WTC11 (cell line): Measurements from ENCODE around the gene WNT7A. TPM values are rescaled to one million over a fixed set of nuclear protein-coding genes. Genes with fewer than 3 reads are reported as not detected.

Source experiments
- ATAC-seq: fragments of 200-7000 bp; cut with Tn5 transposase; 2 replicates; pipeline ENCODE4 v1.10.0; 2021; ENCODE audit warnings: mild to moderate bottlenecking, moderate library complexity
- CTCF ChIA-PET: fragments of 300-600 bp; sonication (Branson Sonifier 250); formaldehyde crosslinking; loops from one replicate; lab custom pipeline; 2021; ENCODE audit warnings: antibody characterized with exemption; lab: Charles Lee
- POLR2A ChIA-PET: fragments of 350-600 bp; sonication (Branson Sonifier 250); formaldehyde crosslinking; loops from one replicate; lab custom pipeline; 2021; ENCODE audit warnings: antibody characterized with exemption; lab: Charles Lee
- DNase-seq: peaks from one replicate; pipeline ENCODE4 v3.0.0; 2021; ENCODE audit warnings: low spot score
- H3K27ac Mint-ChIP-seq: 2 replicates; pipeline ENCODE4 v1.8.0; 2021; ENCODE audit warnings: mixed read lengths
- H3K27me3 Mint-ChIP-seq: 2 replicates; pipeline ENCODE4 v1.8.0; 2021; ENCODE audit warnings: low read depth, mild to moderate bottlenecking, moderate library complexity, mixed read lengths
- H3K36me3 Mint-ChIP-seq: 2 replicates; pipeline ENCODE4 v1.8.0; 2021; ENCODE audit warnings: mixed read lengths
- H3K4me1 Mint-ChIP-seq: 2 replicates; pipeline ENCODE4 v1.8.0; 2022; ENCODE audit warnings: mixed read lengths
- H3K4me3 Mint-ChIP-seq: 2 replicates; pipeline ENCODE4 v1.8.0; 2021; ENCODE audit warnings: mild to moderate bottlenecking, moderate library complexity, mixed read lengths
- H3K9me3 Mint-ChIP-seq: 2 replicates; pipeline ENCODE4 v1.8.0; 2021; ENCODE audit warnings: mixed read lengths
- CBFB ChIP-seq: sonication (generic); formaldehyde crosslinking; IDR thresholded peaks from 2 replicates; pipeline ENCODE4 v1.8.1; 2022; ENCODE audit warnings: mild to moderate bottlenecking, low read depth, missing genetic modification reagents
- CTCF ChIP-seq: fragments of 200-600 bp; IDR thresholded peaks from 2 replicates; pipeline ENCODE4 v1.8.0; 2022; ENCODE audit warnings: antibody characterized with exemption
- E2F5 ChIP-seq: sonication (generic); formaldehyde crosslinking; IDR thresholded peaks from 2 replicates; pipeline ENCODE4 v1.8.1; 2022; ENCODE audit warnings: mild to moderate bottlenecking, moderate library complexity, missing genetic modification reagents
- ESRRA ChIP-seq: sonication (generic); formaldehyde crosslinking; IDR thresholded peaks from 2 replicates; pipeline ENCODE4 v1.8.1; 2022; ENCODE audit warnings: mild to moderate bottlenecking, missing genetic modification reagents, borderline replicate concordance
- FOXK1 ChIP-seq: sonication (generic); formaldehyde crosslinking; IDR thresholded peaks from 2 replicates; pipeline ENCODE4 v1.8.0; 2022; ENCODE audit warnings: mild to moderate bottlenecking, moderate library complexity, missing genetic modification reagents
- IRF1 ChIP-seq: sonication (generic); formaldehyde crosslinking; IDR thresholded peaks from 2 replicates; pipeline ENCODE4 v1.8.0; 2023; ENCODE audit warnings: missing genetic modification reagents
- NR2C2 ChIP-seq: sonication (generic); formaldehyde crosslinking; IDR thresholded peaks from 2 replicates; pipeline ENCODE4 v1.8.0; 2022; ENCODE audit warnings: mild to moderate bottlenecking, missing genetic modification reagents
- SMAD3 ChIP-seq: sonication (generic); formaldehyde crosslinking; IDR thresholded peaks from 2 replicates; pipeline ENCODE4 v1.8.0; 2022; ENCODE audit warnings: missing genetic modification reagents, mild to moderate bottlenecking, borderline replicate concordance
- TEAD4 ChIP-seq: sonication (generic); formaldehyde crosslinking; IDR thresholded peaks from 2 replicates; pipeline ENCODE4 v1.8.0; 2022; ENCODE audit warnings: mild to moderate bottlenecking, missing genetic modification reagents
- TP53 ChIP-seq: sonication (generic); formaldehyde crosslinking; IDR thresholded peaks from 2 replicates; pipeline ENCODE4 v1.8.1; 2023; ENCODE audit warnings: mild to moderate bottlenecking, missing genetic modification reagents
- USF1 ChIP-seq: sonication (generic); formaldehyde crosslinking; IDR thresholded peaks from 2 replicates; pipeline ENCODE4 v1.8.0; 2022; ENCODE audit warnings: mild to moderate bottlenecking, missing genetic modification reagents
- ZBTB21 ChIP-seq: sonication (generic); formaldehyde crosslinking; IDR thresholded peaks from 2 replicates; pipeline ENCODE4 v1.8.1; 2023; ENCODE audit warnings: mild to moderate bottlenecking, missing genetic modification reagents, borderline replicate concordance
- ZNF232 ChIP-seq: sonication (generic); formaldehyde crosslinking; IDR thresholded peaks from 2 replicates; pipeline ENCODE4 v1.8.0; 2022; ENCODE audit warnings: mild to moderate bottlenecking, missing genetic modification reagents
- ZNF317 ChIP-seq: sonication (generic); formaldehyde crosslinking; IDR thresholded peaks from 2 replicates; pipeline ENCODE4 v1.8.1; 2023; ENCODE audit warnings: low read depth, mild to moderate bottlenecking, moderate library complexity, missing genetic modification reagents, borderline replicate concordance
- ZSCAN18 ChIP-seq: fragments of 250-450 bp; sonication (Bioruptor Pico); IDR thresholded peaks from 2 replicates; pipeline ENCODE4 v2.1.2; 2022; ENCODE audit warnings: mild to moderate bottlenecking, moderate library complexity
- total RNA-seq: library from RNA; stranded (reverse); gene quantifications from 3 replicates; pipeline ENCODE4 v1.2.3, GENCODE V29; 2021

The WNT7A gene
- total RNA-seq, 1 experiment from 2014 or later = 0.04 TPM

- H3K36me3 Mint-ChIP-seq = no peaks in the 10 kb centered on the region
- H3K27me3 Mint-ChIP-seq = no peaks in the 10 kb centered on the region; the same call in 1 of the 2 replicates
- TF ChIP-seq CTCF (no peak), NR2C2 (CRISPR knock-in tag) (no peak), IRF1 (CRISPR knock-in tag) (no peak)
- H3K4me1 Mint-ChIP-seq = peaks cover 9% of the 10 kb centered on the region; the same call in 1 of the 2 replicates
- no peak overlapping the region for H3K27ac Mint-ChIP-seq
- POLR2A ChIA-PET = no interaction called here
- DNase-seq = no peak
- H3K4me3 Mint-ChIP-seq = no peak overlapping the region
- CTCF ChIA-PET = no interaction called here
- no peaks in the 10 kb centered on the region for H3K9me3 Mint-ChIP-seq
- no peak for ATAC-seq
These were observed 23.9 kb downstream of the WNT7A start for GRCh38 chr3:13856006-13856405.

- CTCF ChIA-PET = interaction anchor here (0.8 kb wide), 1 partner anchor 31 kb away, joined by 4 read pairs; no protein-coding TSS in a partner anchor
- no peak for DNase-seq
These were observed 25.4 kb downstream of the WNT7A start for GRCh38 chr3:13854492-13854891.

More at GRCh38 chr3:13854492-13854891, 25.4 kb downstream of the WNT7A start:
- POLR2A ChIA-PET = no interaction called here
- H3K4me1 Mint-ChIP-seq = peaks cover 14% of the 10 kb centered on the region; the same call in 1 of the 2 replicates
- TF ChIP-seq E2F5 (CRISPR knock-in tag) (no peak), ZSCAN18 (no peak), NR2C2 (CRISPR knock-in tag) (no peak), CTCF (no peak), FOXK1 (CRISPR knock-in tag) (no peak), ZBTB21 (CRISPR knock-in tag) (no peak), SMAD3 (CRISPR knock-in tag) (no peak), ZNF317 (CRISPR knock-in tag) (no peak), USF1 (CRISPR knock-in tag) (no peak), TEAD4 (CRISPR knock-in tag) (no peak), ESRRA (CRISPR knock-in tag) (no peak), TP53 (no peak), CBFB (CRISPR knock-in tag) (no peak), ZNF232 (CRISPR knock-in tag) (no peak)
- TF ChIP-seq, all 79 proteins: peak for 0
- H3K9me3 Mint-ChIP-seq = no peaks in the 10 kb centered on the region
- H3K27me3 Mint-ChIP-seq = no peaks in the 10 kb centered on the region; the same call in 1 of the 2 replicates
- no peak for ATAC-seq
- no peaks in the 10 kb centered on the region for H3K36me3 Mint-ChIP-seq
- H3K4me3 Mint-ChIP-seq = no peak overlapping the region
- no peak overlapping the region for H3K27ac Mint-ChIP-seq
